NB4 (cell line): ENCODE measurements around the gene EFNA2.

ENCODE experiments used
- MYC ChIP-seq: IDR thresholded peaks from 2 replicates; pipeline ENCODE4 v1.6.1; 2011; ENCODE audit warnings: low read depth, low read length
- POLR2A ChIP-seq: IDR thresholded peaks from 2 replicates; pipeline ENCODE4 v1.6.1; 2011; ENCODE audit warnings: mild to moderate bottlenecking; ENCODE audit not compliant: insufficient read length; ENCODE audit errors: extremely low read depth
- TF ChIP-seq, protein P1 (sequence below): IDR thresholded peaks from one replicate; pipeline ENCODE4 v1.5.1; 2012; ENCODE audit warnings: low read depth, low read length
- TF ChIP-seq, protein P2 (sequence below): IDR thresholded peaks from 2 replicates; pipeline ENCODE4 v1.6.1; 2011; ENCODE audit warnings: low read depth, low read length

DNA sequence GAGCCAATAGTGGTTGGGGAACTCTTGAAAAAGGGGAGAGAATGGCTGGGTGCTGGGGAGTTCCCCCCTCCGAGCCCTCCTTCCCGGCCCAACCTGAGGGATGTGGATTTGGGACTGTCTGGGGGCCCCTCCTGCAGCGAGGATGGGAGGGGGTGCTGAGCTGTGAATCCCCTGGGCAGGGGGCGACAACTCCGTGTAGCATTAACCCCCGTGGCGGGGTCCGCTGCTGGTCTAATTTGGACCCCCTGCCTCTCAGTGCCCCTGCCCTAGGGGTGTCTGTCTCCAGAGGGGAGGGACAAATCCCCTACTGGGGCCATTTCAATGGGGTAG lies 27.5 kb upstream of the EFNA2 start:
- TF ChIP-seq, protein P1, sequence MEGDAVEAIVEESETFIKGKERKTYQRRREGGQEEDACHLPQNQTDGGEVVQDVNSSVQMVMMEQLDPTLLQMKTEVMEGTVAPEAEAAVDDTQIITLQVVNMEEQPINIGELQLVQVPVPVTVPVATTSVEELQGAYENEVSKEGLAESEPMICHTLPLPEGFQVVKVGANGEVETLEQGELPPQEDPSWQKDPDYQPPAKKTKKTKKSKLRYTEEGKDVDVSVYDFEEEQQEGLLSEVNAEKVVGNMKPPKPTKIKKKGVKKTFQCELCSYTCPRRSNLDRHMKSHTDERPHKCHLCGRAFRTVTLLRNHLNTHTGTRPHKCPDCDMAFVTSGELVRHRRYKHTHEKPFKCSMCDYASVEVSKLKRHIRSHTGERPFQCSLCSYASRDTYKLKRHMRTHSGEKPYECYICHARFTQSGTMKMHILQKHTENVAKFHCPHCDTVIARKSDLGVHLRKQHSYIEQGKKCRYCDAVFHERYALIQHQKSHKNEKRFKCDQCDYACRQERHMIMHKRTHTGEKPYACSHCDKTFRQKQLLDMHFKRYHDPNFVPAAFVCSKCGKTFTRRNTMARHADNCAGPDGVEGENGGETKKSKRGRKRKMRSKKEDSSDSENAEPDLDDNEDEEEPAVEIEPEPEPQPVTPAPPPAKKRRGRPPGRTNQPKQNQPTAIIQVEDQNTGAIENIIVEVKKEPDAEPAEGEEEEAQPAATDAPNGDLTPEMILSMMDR: no peak
- TF ChIP-seq POLR2A: no peak
- TF ChIP-seq, protein P2, sequence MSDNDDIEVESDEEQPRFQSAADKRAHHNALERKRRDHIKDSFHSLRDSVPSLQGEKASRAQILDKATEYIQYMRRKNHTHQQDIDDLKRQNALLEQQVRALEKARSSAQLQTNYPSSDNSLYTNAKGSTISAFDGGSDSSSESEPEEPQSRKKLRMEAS: no peak
- TF ChIP-seq MYC: no peak
